GM21528 (cell line): ENCODE measurements around the gene JUND.

Experiments
- ATAC-seq: cut with Tn5 transposase; IDR thresholded peaks from one replicate; pipeline ENCODE4 v1.9.1; 2021; ENCODE audit warnings: mild to moderate bottlenecking, moderate library complexity; ENCODE audit not compliant: unreplicated experiment, low FRiP score

Gene JUND

DNA sequence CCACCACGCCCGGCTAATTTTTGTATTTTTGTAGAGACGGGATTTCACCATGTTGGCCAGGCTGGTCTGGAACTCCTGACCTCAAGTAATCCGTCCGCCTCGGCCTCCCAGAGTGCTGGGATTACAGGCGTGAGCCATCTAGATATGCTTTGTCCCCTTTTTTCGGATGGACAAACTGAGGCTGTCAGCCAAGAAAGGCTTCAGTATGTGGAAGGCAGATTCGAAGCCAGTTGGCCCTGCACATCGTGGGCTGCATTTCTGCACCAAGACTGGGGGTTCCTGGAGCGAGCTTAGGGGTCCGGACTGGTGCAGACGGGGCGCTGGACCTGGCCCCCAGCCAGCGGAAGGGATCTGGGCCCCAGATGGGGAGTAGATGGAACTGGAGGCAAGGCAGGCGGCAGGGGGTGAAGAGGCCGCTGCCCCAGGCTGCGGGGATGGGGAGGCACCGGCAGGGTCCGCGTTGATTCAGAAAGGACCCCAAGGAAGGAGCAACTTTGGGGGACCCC, 9.7 kb upstream of the JUND start:
- no peak for ATAC-seq

GRCh38 chr19:18290302-18291018, 9.0 kb upstream of the JUND start:
- ATAC-seq, result no peak

GRCh38 chr19:18289471-18290301, 8.3 kb upstream of the JUND start:
- no peak for ATAC-seq

- no peak for ATAC-seq
Observed at GRCh38 chr19:18287836-18288772, 6.7 kb upstream of the JUND start.

DNA sequence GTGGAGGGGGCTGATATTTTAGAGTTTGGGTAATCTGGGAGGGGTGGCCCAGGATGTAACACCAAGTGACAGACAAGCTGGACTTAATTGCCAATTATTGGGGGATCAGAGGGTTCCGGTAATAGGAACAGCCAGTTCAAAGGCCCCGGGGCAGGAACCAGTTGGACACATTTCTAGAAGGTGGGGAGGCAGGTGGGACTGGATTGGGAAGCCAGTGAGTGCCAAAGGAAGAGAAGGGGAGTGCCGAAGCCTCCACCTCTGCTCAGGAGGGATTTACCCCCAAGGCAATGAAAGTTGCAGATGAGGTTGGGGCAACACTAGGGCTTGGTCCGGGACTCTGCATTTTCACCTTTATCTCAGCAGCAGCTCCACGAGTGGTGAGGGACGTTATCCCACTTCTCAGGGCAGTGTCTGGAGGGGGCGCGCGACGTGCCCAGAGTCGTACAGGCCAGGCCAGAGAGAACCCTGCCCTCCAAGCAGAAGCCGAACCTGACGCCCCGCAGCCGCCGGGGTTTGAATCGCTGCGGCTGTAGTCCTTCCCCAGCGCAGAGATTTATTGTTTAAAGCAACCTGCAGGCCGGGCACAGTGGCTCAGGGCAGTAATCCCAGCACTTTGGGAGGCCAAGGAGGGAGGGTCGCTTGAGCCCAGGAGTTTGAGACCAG, 5.7 kb upstream of the JUND start:
- no peak for ATAC-seq

GRCh38 chr19:18284712-18285360, 3.4 kb upstream of the JUND start:
- no peak for ATAC-seq

- ATAC-seq, result no peak
Observed at GRCh38 chr19:18283338-18283737, 1.9 kb upstream of the JUND start.

DNA sequence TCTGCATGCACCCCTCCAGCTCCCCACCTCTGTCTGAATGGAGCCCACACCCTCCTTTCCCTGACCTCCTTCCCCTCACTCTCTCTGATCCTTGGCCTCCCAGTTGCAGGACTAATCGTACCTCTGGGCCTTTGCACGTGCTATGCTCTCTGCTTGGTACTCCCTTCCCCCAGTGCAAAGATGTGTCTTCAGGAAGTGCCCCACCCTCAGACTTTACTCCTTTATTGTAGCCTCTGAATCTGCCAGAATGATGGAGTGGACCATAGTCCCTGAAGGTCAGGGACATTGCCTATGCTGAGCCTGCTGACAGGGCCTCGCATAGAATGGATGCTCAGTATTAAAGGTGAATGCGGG, 1.3 kb upstream of the JUND start:
- no peak for ATAC-seq

- peak; percentile 1 for ATAC-seq
Observed at GRCh38 chr19:18282021-18282787, 782 bp upstream of the JUND start.

DNA sequence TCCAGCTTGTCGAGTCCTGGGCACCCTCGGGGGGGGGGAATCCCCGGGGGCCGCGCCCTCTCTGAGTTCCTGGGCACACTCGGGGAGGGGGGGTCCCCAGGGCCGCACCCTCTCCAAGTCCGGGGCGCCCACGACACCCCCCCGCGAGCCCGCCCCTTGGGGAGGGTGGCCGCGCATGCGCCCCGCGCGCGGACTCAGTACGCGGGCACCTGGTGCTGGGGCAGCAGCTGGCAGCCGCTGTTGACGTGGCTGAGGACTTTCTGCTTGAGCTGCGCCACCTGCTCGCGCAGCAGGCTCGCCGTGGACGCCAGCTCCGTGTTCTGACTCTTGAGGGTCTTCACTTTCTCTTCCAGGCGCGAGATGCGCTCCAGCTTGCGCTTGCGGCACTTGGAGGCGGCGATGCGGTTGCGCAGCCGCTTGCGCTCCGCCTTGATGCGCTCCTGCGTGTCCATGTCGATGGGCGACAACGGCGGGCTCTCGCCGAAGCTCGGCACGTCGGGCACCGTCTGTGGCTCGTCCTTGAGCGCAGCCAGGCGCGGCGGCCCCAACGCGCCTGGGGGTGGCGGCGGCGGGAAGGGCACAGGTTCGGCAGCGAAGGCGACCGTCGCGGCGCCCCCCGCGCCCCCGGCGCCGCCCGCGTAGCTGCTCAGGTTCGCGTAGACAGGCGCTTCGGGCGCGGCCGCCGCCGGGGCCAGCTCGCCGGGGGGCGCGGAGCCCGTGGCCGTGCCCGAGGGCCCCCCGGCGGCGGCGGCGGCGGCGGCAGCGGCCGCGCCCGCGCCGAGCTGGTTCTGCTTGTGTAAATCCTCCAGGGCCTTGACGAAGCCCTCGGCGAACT, 958 bp downstream of the JUND start:
- ATAC-seq, result peak; percentile 7

GRCh38 chr19:18279516-18280246, 1.7 kb downstream of the JUND start:
- peak; percentile 15 for ATAC-seq

- no peak for ATAC-seq
Observed at GRCh38 chr19:18279266-18279515, 2.2 kb downstream of the JUND start.

GRCh38 chr19:18278521-18279265, 2.7 kb downstream of the JUND start:
- ATAC-seq, result no peak

- no peak for ATAC-seq
Observed at GRCh38 chr19:18274781-18275356, 6.6 kb downstream of the JUND start.

DNA sequence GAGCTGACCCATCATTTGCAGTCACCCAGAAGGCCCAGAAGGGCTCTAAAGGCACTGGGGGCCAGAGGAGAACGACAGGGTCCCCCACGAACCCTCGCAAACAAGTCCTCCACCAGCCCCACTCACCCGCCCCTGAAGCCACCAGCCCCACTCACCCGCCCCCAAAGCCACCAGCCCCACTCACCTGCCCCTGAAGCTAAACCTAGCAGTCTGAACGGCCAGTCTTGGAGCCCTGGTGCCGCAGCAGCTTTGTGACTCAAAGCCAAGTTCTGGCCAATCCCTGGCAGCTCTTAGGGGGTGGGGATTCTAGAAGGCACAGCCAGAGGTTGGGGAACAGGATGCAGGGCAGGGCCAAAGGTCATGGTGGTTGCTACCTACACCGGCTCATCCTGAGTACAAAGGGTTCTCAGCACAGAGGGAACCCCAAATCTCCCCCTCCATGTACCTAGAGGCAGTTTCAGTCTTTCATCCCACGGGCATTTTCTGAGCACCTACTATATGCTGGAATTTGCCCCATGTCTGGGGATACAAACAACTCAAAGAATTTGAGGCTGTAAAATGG, 7.1 kb downstream of the JUND start, which contains the start of gene IQCN:
TSS of gene IQCN (minus strand) at position 234 of the 562 bp plus-strand sequence. CDS start 4,974 bp downstream, outside the sequence.
- no peak for ATAC-seq

DNA sequence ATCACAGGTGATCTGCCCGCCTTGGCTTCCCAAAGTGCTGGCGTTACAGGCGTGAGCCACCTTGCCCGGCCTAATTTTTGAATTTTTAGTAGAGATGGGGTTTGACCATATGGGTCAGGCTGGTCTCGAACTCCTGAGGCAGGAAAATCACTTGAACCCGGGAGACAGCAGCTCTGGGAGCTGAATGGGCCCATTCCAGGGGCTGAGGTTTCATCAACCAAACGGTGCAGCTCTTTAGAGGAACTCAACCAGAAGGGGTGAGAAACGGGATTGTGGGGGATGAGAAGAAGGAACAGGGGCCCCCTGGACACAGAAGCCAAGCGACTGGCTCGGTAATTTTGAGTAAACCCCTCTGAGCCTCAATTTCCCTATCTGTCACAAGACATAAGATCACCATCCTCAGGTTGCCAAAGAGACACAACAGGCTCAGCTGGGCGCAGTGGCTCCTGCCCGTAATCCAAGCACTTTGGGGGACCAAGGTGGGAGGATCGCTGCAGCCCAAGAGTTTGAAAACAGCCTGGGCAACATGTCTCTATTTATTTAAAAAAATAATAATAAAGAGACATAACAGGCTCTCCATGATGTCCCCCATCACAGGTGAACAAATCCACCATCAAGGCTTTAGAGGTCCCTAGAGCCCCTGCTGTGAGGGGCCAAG, 7.7 kb downstream of the JUND start:
- ATAC-seq, result no peak
